ENCODE measurements around the gene PALS1. TPM values are rescaled to one million over a fixed set of nuclear protein-coding genes. Genes with fewer than 3 reads are reported as not detected.

The PALS1 gene
- total RNA-seq (10 to 100 TPM in 4 of 5 experiments, 1 to 10 TPM in 1; 5.9 to 23.6 (median 12.4) TPM), polyA plus RNA-seq (1 to 10 TPM; 2.0 to 2.7 TPM), total RNA-seq (16.0 reads per million, percentile 45 among the genes with 10 or more reads in this experiment)

DNA sequence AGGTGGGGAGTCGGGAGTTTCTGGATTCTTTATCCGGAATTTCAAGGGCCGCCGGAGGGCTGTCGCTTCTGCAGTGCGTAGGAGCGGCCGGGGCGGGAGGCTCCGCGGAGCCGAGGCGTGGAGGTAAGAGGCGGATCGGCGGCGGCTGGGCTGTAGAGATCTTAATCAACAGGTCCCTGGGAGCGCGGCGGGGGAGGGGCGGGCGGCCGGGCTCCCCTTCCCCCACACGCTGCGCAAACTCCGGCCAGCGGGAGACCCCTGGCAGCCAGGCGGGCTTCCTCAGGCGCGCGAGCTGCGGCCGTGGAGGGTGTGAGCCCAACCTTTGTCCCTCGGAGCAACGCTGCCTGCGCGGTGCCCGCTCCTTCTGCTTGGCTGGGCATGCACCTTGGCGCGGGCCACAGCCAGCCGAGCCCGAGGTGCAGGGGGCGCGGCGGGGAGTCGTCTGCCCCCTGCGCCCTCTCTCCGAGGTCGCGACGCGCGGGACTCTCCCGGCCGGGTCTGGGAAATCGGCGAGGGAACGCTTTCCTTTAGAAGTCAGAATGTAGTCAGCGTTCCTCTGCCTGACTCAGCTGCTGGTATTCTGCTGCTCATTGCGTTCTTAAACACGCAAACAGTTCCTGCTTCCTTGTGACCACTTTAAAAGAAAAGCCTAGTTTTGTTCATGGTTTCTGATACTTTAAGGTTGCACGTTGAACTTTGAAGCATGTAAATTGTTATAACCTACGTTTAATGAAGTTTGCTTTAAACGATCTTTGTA, at the start of gene PALS1:
Gene PALS1 (plus strand): TSS at position 25 of the 757 bp plus-strand sequence. CDS start 37,736 bp downstream, outside the sequence.
- POLR2A ChIA-PET: interaction anchor here (1.0 to 1.3 kb wide), 2 partner anchors 734 kb away, joined by 4 read pairs; partner anchors contain the start of gene GPHN
- peak; percentile 58 for ATAC-seq
- H3K4me1 ChIP-seq (ENCODE audit: control insufficient read depth in 2 of 2, insufficient read depth in 2 of 2, low read length in 2 of 2): peaks cover 6 to 10% of the 10 kb centered on the region in 2 donors

GRCh38 chr14:67191768-67192290, 49.4 kb upstream of the PALS1 start:
- H3K36me3 Mint-ChIP-seq: no peaks in the 10 kb centered on the region
- Histone ChIP-seq H3K27me3 (ENCODE audit: control insufficient read depth in 2 of 2, insufficient read depth in 2 of 2, low read length in 2 of 2) (no peaks in the 10 kb centered on the region), H3K4me1 (ENCODE audit: control insufficient read depth in 2 of 2, insufficient read depth in 2 of 2, low read length in 2 of 2) (no peaks in the 10 kb centered on the region), H3K27ac (ENCODE audit: low read depth, low read length) (no peak overlapping the region), H3K9me3 (ENCODE audit: control insufficient read depth in 2 of 3, low read length in 3 of 3) (no peaks in the 10 kb centered on the region), H3K36me3 (ENCODE audit: control insufficient read depth in 2 of 3, insufficient read depth in 3 of 3, low read length in 3 of 3) (no peaks in the 10 kb centered on the region), H3K4me3 (ENCODE audit: low read length) (no peak overlapping the region)
- no peaks in the 10 kb centered on the region for H3K9me3 Mint-ChIP-seq
- POLR2A ChIA-PET: no interaction called here
- H3K4me3 Mint-ChIP-seq: no peak overlapping the region
- intact Hi-C loops (cut with micrococcal nuclease): no loop called here
- peaks cover 0 to 5% (median 0%) of the 10 kb centered on the region in 5 donors for H3K27me3 Mint-ChIP-seq
- no peak overlapping the region for H3K27ac Mint-ChIP-seq
- DNase-seq (no peak), ATAC-seq (no peak)
- peaks cover 0 to 10% (median 5%) of the 10 kb centered on the region in 7 donors for H3K4me1 Mint-ChIP-seq
- CTCF ChIA-PET: no interaction called here

More for the DNA sequence above, at the start of gene PALS1:
- H3K27ac Mint-ChIP-seq: peak within 1 kb of the TSS; percentile 63 to 92 (median 87)
- Histone ChIP-seq H3K36me3 (ENCODE audit: control insufficient read depth in 2 of 3, insufficient read depth in 3 of 3, low read length in 3 of 3) (peaks cover 0 to 6% (median 0%) of the 10 kb centered on the region in 3 experiments), H3K27me3 (ENCODE audit: control insufficient read depth in 2 of 2, insufficient read depth in 2 of 2, low read length in 2 of 2) (no peaks in the 10 kb centered on the region), H3K9me3 (ENCODE audit: control insufficient read depth in 2 of 3, low read length in 3 of 3) (no peaks in the 10 kb centered on the region), H3K27ac (ENCODE audit: low read depth, low read length) (peak within 1 kb of the TSS; percentile 74), H3K4me3 (ENCODE audit: low read length) (peak within 1 kb of the TSS; percentile 84)
- peaks cover 0 to 33% (median 0%) of the 10 kb centered on the region in 5 donors for H3K27me3 Mint-ChIP-seq
- peaks cover 16 to 37% (median 29%) of the 10 kb centered on the region in 7 donors for H3K4me1 Mint-ChIP-seq
- no peaks in the 10 kb centered on the region for H3K36me3 Mint-ChIP-seq
- intact Hi-C loops (cut with micrococcal nuclease): loop anchor here (1.0 to 5.0 kb wide), 9 partner anchors 45 to 1829 kb away; partner anchors contain the start of genes EIF2S1 (in 2 of the 2), GPHN (in 2 of the 2), FUT8 (in 1 of the 2) and PIGH (in 1 of the 2)
- peak in 7 of 9 donors; percentile 41 to 66 (median 54) for DNase-seq
- H3K4me3 Mint-ChIP-seq: peak within 1 kb of the TSS; percentile 81 to 95 (median 91)
- H3K9me3 Mint-ChIP-seq: no peaks in the 10 kb centered on the region
- CTCF ChIA-PET: no interaction called here

DNA sequence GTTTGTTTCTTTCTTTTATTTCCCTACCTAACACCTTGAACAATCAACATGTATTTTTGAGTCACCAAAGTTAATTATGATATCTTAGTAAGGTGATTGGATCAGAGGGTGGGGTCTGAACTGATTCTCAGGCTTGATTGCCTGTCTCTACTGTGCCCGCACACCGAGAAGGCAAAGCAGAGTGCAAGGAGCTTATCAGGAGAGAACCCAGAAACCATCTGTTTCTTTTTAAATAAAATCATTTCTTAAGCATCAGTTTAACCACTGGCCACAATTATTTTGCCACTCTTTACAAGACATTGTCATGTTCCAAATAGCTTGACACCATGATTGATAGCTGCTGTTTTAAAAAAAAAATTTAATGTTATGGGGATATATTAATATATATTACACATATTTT, 48.9 kb upstream of the PALS1 start:
- Histone ChIP-seq H3K9me3 (ENCODE audit: control insufficient read depth in 2 of 3, low read length in 3 of 3) (no peaks in the 10 kb centered on the region), H3K27me3 (ENCODE audit: control insufficient read depth in 2 of 2, insufficient read depth in 2 of 2, low read length in 2 of 2) (no peaks in the 10 kb centered on the region), H3K4me1 (ENCODE audit: control insufficient read depth in 2 of 2, insufficient read depth in 2 of 2, low read length in 2 of 2) (no peaks in the 10 kb centered on the region), H3K36me3 (ENCODE audit: control insufficient read depth in 2 of 3, insufficient read depth in 3 of 3, low read length in 3 of 3) (no peaks in the 10 kb centered on the region), H3K4me3 (ENCODE audit: low read length) (no peak overlapping the region), H3K27ac (ENCODE audit: low read depth, low read length) (no peak overlapping the region)
- H3K27ac Mint-ChIP-seq: no peak overlapping the region
- H3K36me3 Mint-ChIP-seq: no peaks in the 10 kb centered on the region
- H3K4me1 Mint-ChIP-seq: peaks cover 0 to 16% (median 5%) of the 10 kb centered on the region in 7 donors
- H3K9me3 Mint-ChIP-seq: no peaks in the 10 kb centered on the region
- no peak overlapping the region for H3K4me3 Mint-ChIP-seq
- intact Hi-C loops (cut with micrococcal nuclease): no loop called here
- ChIA-PET POLR2A (no interaction called here), CTCF (no interaction called here)
- no peak for DNase-seq
- ATAC-seq: no peak
- H3K27me3 Mint-ChIP-seq: peaks cover 0 to 5% (median 0%) of the 10 kb centered on the region in 5 donors

DNA sequence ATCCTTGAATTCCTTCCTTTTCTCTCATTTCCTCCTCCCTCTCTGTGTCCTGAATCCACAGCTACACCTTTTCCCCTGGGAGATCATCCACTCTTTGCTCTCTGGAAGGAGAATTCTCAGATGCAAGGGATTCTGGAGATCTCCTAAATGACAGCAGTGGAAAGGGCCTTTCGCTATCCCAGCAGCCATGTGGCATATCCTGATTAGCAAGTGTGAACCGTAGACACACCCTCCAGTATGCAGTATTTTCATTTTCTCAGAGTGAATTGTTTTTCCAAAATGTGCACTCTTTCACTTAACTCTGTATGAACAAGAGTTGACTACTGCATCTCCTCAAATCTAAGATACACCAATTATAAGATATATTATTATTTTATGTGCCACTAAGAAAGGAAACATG, 46.0 kb upstream of the PALS1 start:
- intact Hi-C loops (cut with micrococcal nuclease): no loop called here
- ATAC-seq (no peak), DNase-seq (no peak)
- Histone ChIP-seq H3K27me3 (ENCODE audit: control insufficient read depth in 2 of 2, insufficient read depth in 2 of 2, low read length in 2 of 2) (no peaks in the 10 kb centered on the region), H3K36me3 (ENCODE audit: control insufficient read depth in 2 of 3, insufficient read depth in 3 of 3, low read length in 3 of 3) (no peaks in the 10 kb centered on the region), H3K27ac (ENCODE audit: low read depth, low read length) (no peak overlapping the region), H3K9me3 (ENCODE audit: control insufficient read depth in 2 of 3, low read length in 3 of 3) (no peaks in the 10 kb centered on the region), H3K4me1 (ENCODE audit: control insufficient read depth in 2 of 2, insufficient read depth in 2 of 2, low read length in 2 of 2) (no peaks in the 10 kb centered on the region), H3K4me3 (ENCODE audit: low read length) (no peak overlapping the region)
- no peaks in the 10 kb centered on the region for H3K9me3 Mint-ChIP-seq
- H3K36me3 Mint-ChIP-seq: no peaks in the 10 kb centered on the region
- POLR2A ChIA-PET: no interaction called here
- H3K4me1 Mint-ChIP-seq: peaks cover 0 to 11% (median 0%) of the 10 kb centered on the region in 7 donors
- CTCF ChIA-PET: no interaction called here
- H3K27ac Mint-ChIP-seq: no peak overlapping the region
- H3K4me3 Mint-ChIP-seq: no peak overlapping the region
- peaks cover 0 to 5% (median 0%) of the 10 kb centered on the region in 5 donors for H3K27me3 Mint-ChIP-seq

DNA sequence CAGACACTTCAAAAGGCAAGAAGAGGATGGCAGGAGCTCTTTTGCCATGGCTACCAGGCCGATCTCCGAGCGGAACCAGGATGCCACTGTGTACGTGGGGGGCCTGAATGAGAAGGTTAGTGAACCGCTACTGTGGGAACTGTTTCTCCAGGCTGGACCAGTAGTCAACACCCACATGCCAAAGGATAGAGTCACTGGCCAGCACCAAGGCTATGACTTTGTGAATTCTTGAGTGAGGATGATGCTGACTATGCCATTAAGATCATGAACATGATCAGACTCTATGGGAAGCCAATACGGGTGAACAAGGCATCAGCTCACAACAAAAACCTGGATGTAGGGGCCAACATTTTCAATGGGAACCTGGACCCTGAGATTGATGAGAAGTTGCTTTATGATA, 42.2 kb upstream of the PALS1 start:
- no peak for DNase-seq
- Mint-ChIP-seq H3K36me3 (no peaks in the 10 kb centered on the region), H3K4me1 (peaks cover 0 to 11% (median 0%) of the 10 kb centered on the region in 7 donors), H3K9me3 (no peaks in the 10 kb centered on the region), H3K27me3 (peaks cover 0 to 6% (median 0%) of the 10 kb centered on the region in 5 donors), H3K27ac (no peak overlapping the region), H3K4me3 (no peak overlapping the region)
- Histone ChIP-seq H3K9me3 (ENCODE audit: control insufficient read depth in 2 of 3, low read length in 3 of 3) (no peaks in the 10 kb centered on the region), H3K27me3 (ENCODE audit: control insufficient read depth in 2 of 2, insufficient read depth in 2 of 2, low read length in 2 of 2) (no peaks in the 10 kb centered on the region), H3K4me3 (ENCODE audit: low read length) (no peak overlapping the region), H3K27ac (ENCODE audit: low read depth, low read length) (no peak overlapping the region), H3K4me1 (ENCODE audit: control insufficient read depth in 2 of 2, insufficient read depth in 2 of 2, low read length in 2 of 2) (no peaks in the 10 kb centered on the region), H3K36me3 (ENCODE audit: control insufficient read depth in 2 of 3, insufficient read depth in 3 of 3, low read length in 3 of 3) (no peaks in the 10 kb centered on the region)
- ChIA-PET CTCF (no interaction called here), POLR2A (no interaction called here)
- intact Hi-C loops (cut with micrococcal nuclease): no loop called here
- ATAC-seq: no peak

GRCh38 chr14:67207810-67208209, 33.4 kb upstream of the PALS1 start:
- no peaks in the 10 kb centered on the region for H3K9me3 Mint-ChIP-seq
- H3K4me3 ChIP-seq (ENCODE audit: low read length): no peak overlapping the region
- no peaks in the 10 kb centered on the region for H3K36me3 Mint-ChIP-seq
- H3K4me1 ChIP-seq (ENCODE audit: control insufficient read depth in 2 of 2, insufficient read depth in 2 of 2, low read length in 2 of 2): no peaks in the 10 kb centered on the region
- H3K9me3 ChIP-seq (ENCODE audit: control insufficient read depth in 2 of 3, low read length in 3 of 3): no peaks in the 10 kb centered on the region
- H3K4me3 Mint-ChIP-seq: no peak overlapping the region
- POLR2A ChIA-PET: no interaction called here
- no peaks in the 10 kb centered on the region for H3K4me1 Mint-ChIP-seq
- ATAC-seq (no peak), DNase-seq (no peak)
- H3K27ac Mint-ChIP-seq: no peak overlapping the region
- CTCF ChIA-PET: no interaction called here
- no peaks in the 10 kb centered on the region for H3K27me3 ChIP-seq (ENCODE audit: control insufficient read depth in 2 of 2, insufficient read depth in 2 of 2, low read length in 2 of 2)
- H3K27me3 Mint-ChIP-seq: peaks cover 0 to 5% (median 0%) of the 10 kb centered on the region in 5 donors
- H3K36me3 ChIP-seq (ENCODE audit: control insufficient read depth in 2 of 3, insufficient read depth in 3 of 3, low read length in 3 of 3): no peaks in the 10 kb centered on the region
- H3K27ac ChIP-seq (ENCODE audit: low read depth, low read length): no peak overlapping the region
- intact Hi-C loops (cut with micrococcal nuclease): no loop called here

Data from naive thymus-derived CD4-positive, alpha-beta T cell (primary cell).